GM12878 (cell line): ENCODE results near the gene FCER2. TPM values are rescaled to one million over a fixed set of nuclear protein-coding genes. Genes with fewer than 3 reads are reported as not detected.

Source experiments
- CEBPB ChIP-seq, 2 experiments: fragments of 150-350 bp in 1 of 2; IDR thresholded peaks; 2 replicates each; pipeline ENCODE4 v1.6.1; 2012 to 2014; ENCODE audit warnings: low read depth in 2 of 2, low read length in 2 of 2, borderline replicate concordance in 1 of 2, inconsistent platforms in 1 of 2
- CUX1 ChIP-seq: IDR thresholded peaks from 2 replicates; pipeline ENCODE4 v1.6.1; 2012; ENCODE audit warnings: improper control_type of control experiment, low read depth, low read length; ENCODE audit not compliant: insufficient replicate concordance
- KAT2A ChIP-seq: conservative IDR thresholded peaks from 2 replicates; pipeline ENCODE4 v1.6.1; 2011; ENCODE audit warnings: low read depth, low read length; ENCODE audit not compliant: control insufficient read depth
- MYB ChIP-seq: fragments of 150-350 bp; IDR thresholded peaks from 2 replicates; pipeline ENCODE4 v1.6.1; 2014; ENCODE audit warnings: mild to moderate bottlenecking, low read depth, low read length, borderline replicate concordance
- NFXL1 ChIP-seq: fragments of 450-650 bp; IDR thresholded peaks from 2 replicates; pipeline ENCODE4 v1.6.1; 2017; ENCODE audit warnings: antibody characterized with exemption, mild to moderate bottlenecking, borderline replicate concordance
- RELA ChIP-seq: fragments of 450-650 bp; IDR thresholded peaks from 2 replicates; pipeline ENCODE4 v1.8.0; 2014; ENCODE audit warnings: borderline replicate concordance; ENCODE audit not compliant: partially characterized antibody
- ZNF217 ChIP-seq: fragments of 450-650 bp; IDR thresholded peaks from 2 replicates; pipeline ENCODE4 v1.6.1; 2017; ENCODE audit warnings: antibody characterized with exemption, mild to moderate bottlenecking
- polyA plus RNA-seq, 11 experiments: library from polyadenylated mRNA; depleted of rRNA in 4 of 11; unstranded in 6 of 11; stranded (reverse) in 5 of 11; fragments of >200 nt; fragmentation: Nextera tagmentation in 4 of 11; fragmentation: Illumina TruSeq in 1 of 11; extraction: Ambion mirVana in 4 of 11; extraction: Trizol in 1 of 11; gene quantifications; 1 replicate in 1 of 11; 2 replicates in 10 of 11; pipeline versions ENCODE4 v1.2.1 to v1.2.3, GENCODE V29; 2011 to 2016; ENCODE audit warnings: inconsistent platforms in 2 of 11, missing spikeins in 2 of 11, low read depth in 1 of 11
- total RNA-seq, 4 experiments: library from RNA; depleted of rRNA in 3 of 4; stranded (reverse); fragments of >200 nt in 3 of 4; fragmentation: Illumina TruSeq in 1 of 4; extraction: Trizol in 1 of 4; gene quantifications; 2 replicates each; pipeline versions ENCODE4 v1.2.1 to v1.2.3, GENCODE V29; 2013 to 2021

The FCER2 gene
- total and polyA plus RNA-seq, 10 of the 15 experiments (the other 5 are each of a cell fraction or from before 2014, with no cell fraction given): 44.0 to 424 (median 241) TPM

GRCh38 chr19:7743425-7743841 is 41.5 kb upstream of the FCER2 start (continued):
- TF ChIP-seq CUX1: peak; percentile 73
- no peak for TF ChIP-seq MYB
- peak; percentile 75 for TF ChIP-seq RELA
- TF ChIP-seq KAT2A: no peak
- 0 out of 4 replicates have a peak, but pooled peaks of 1 of the 2 experiments have one; percentile 76 for TF ChIP-seq CEBPB (IDR thresholded peaks at IDR 0.05; ENCODE audit: borderline replicate concordance in 1 of 2, low read depth in 2 of 2, low read length in 2 of 2)
- no peak for TF ChIP-seq ZNF217
- no peak for TF ChIP-seq NFXL1
